Adrenal gland (tissue), 5 donors: Measurements from ENCODE around the gene BPI.

Experiments
- CTCF ChIP-seq, 6 experiments: fragments of 450-650 bp in 4 of 6; fragments of 200-600 bp in 2 of 6; sonication (generic) in 1 of 6; IDR thresholded peaks; 1 replicate in 5 of 6; 2 replicates in 1 of 6; pipeline versions ENCODE4 v1.5.1 to v1.8.0; 2016 to 2021; ENCODE audit warnings: antibody characterized with exemption in 6 of 6, mild to moderate bottlenecking in 2 of 6, moderate library complexity in 1 of 6
- POLR2A ChIP-seq, 2 donors: fragments of 450-650 bp; IDR thresholded peaks; one replicate each; pipeline ENCODE4 v1.6.1; 2017; ENCODE audit warnings: antibody characterized with exemption in 2 of 2, mild to moderate bottlenecking in 2 of 2, moderate library complexity in 1 of 2
- donor health status: DM: no; HTN: no; CAD: no.

DNA sequence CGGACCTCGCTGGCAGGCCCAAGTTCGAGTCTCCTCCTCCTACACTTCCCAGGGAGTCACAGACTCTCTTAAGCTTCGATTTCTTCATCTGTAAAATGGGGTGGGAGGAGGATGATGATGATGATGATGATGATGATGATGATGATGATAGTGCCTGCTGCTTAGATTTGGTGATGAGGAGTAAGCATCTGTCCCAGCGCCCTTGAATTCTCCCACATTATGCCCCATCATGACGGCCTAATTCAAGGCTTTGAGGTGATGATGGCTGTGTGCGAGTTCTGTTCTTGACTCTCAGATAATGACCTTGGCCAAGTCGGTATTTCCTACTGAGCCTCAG is 42.9 kb upstream of the BPI start:
- no peak for TF ChIP-seq CTCF (IDR thresholded peaks at IDR 0.05)
- TF ChIP-seq POLR2A (IDR thresholded peaks at IDR 0.05): no peak
